Endothelial cell (in vitro differentiated cells): ENCODE measurements around the gene ATRNL1. TPM values are rescaled to one million over a fixed set of nuclear protein-coding genes. Genes with fewer than 3 reads are reported as not detected.

Experiments used
- DNase-seq: peaks from one replicate; pipeline ENCODE4 v3.0.0; 2021; ENCODE audit warnings: low spot score
- H3K27ac Mint-ChIP-seq: one replicate; pipeline ENCODE4 v1.8.0; 2021; ENCODE audit warnings: mixed read lengths, inconsistent platforms; ENCODE audit not compliant: unreplicated experiment
- H3K27me3 Mint-ChIP-seq: one replicate; pipeline ENCODE4 v1.8.0; 2021; ENCODE audit warnings: mild to moderate bottlenecking, moderate library complexity, mixed read lengths, inconsistent platforms; ENCODE audit not compliant: unreplicated experiment
- H3K36me3 Mint-ChIP-seq: one replicate; pipeline ENCODE4 v1.8.0; 2021; ENCODE audit warnings: mild to moderate bottlenecking, low read depth, mixed read lengths, inconsistent platforms; ENCODE audit not compliant: unreplicated experiment
- H3K4me1 Mint-ChIP-seq: one replicate; pipeline ENCODE4 v1.8.0; 2021; ENCODE audit warnings: mild to moderate bottlenecking, mixed read lengths, inconsistent platforms; ENCODE audit not compliant: unreplicated experiment
- H3K4me3 Mint-ChIP-seq: one replicate; pipeline ENCODE4 v1.8.0; 2021; ENCODE audit warnings: mild to moderate bottlenecking, mixed read lengths, inconsistent platforms; ENCODE audit not compliant: unreplicated experiment
- H3K9me3 Mint-ChIP-seq: one replicate; pipeline ENCODE4 v1.8.0; 2021; ENCODE audit warnings: mixed read lengths, inconsistent platforms; ENCODE audit not compliant: unreplicated experiment
- CTCF ChIP-seq: fragments of 200-600 bp; sonication (generic); IDR thresholded peaks from one replicate; pipeline ENCODE4 v1.5.0; 2021; ENCODE audit warnings: antibody characterized with exemption; ENCODE audit not compliant: unreplicated experiment
- total RNA-seq: library from RNA; stranded (reverse); fragmentation: NEBNext Ultra II Directional; extraction: Animal tissue kit (Norgen Biotek cat#: 25700); gene quantifications from one replicate; pipeline ENCODE4 v1.2.1, GENCODE V29; 2021; ENCODE audit not compliant: unreplicated experiment

Gene ATRNL1
- total RNA-seq, 1 donor from 2014 or later: 32.5 TPM

- Mint-ChIP-seq H3K27me3 (peaks cover 2% of the 10 kb centered on the region), H3K27ac (no peak overlapping the region), H3K36me3 (no peaks in the 10 kb centered on the region), H3K9me3 (no peaks in the 10 kb centered on the region), H3K4me3 (no peak overlapping the region), H3K4me1 (no peaks in the 10 kb centered on the region)
- TF ChIP-seq CTCF: no peak
- no peak for DNase-seq
Measured at GRCh38 chr10:115982076-115982475, 888.9 kb downstream of the ATRNL1 start.

- H3K36me3 Mint-ChIP-seq: no peaks in the 10 kb centered on the region
- no peak overlapping the region for H3K4me3 Mint-ChIP-seq
- TF ChIP-seq CTCF: no peak
- H3K9me3 Mint-ChIP-seq: no peaks in the 10 kb centered on the region
- no peaks in the 10 kb centered on the region for H3K4me1 Mint-ChIP-seq
- H3K27ac Mint-ChIP-seq: no peak overlapping the region
- no peak for DNase-seq
- peaks cover 2% of the 10 kb centered on the region for H3K27me3 Mint-ChIP-seq
Measured at GRCh38 chr10:115982526-115982925, 889.4 kb downstream of the ATRNL1 start.

GRCh38 chr10:115985786-115986185 is 892.6 kb downstream of the ATRNL1 start:
- Mint-ChIP-seq H3K9me3 (no peaks in the 10 kb centered on the region), H3K27ac (no peak overlapping the region), H3K4me1 (no peaks in the 10 kb centered on the region), H3K27me3 (no peaks in the 10 kb centered on the region), H3K36me3 (no peaks in the 10 kb centered on the region), H3K4me3 (no peak overlapping the region)
- TF ChIP-seq CTCF: no peak
- DNase-seq: no peak

GRCh38 chr10:115988380-115988779 is 895.2 kb downstream of the ATRNL1 start:
- Mint-ChIP-seq H3K27ac (no peak overlapping the region), H3K36me3 (no peaks in the 10 kb centered on the region), H3K9me3 (no peaks in the 10 kb centered on the region), H3K27me3 (no peaks in the 10 kb centered on the region), H3K4me1 (no peaks in the 10 kb centered on the region), H3K4me3 (no peak overlapping the region)
- DNase-seq: no peak
- TF ChIP-seq CTCF: no peak

GRCh38 chr10:115989621-115990020 is 896.5 kb downstream of the ATRNL1 start:
- Mint-ChIP-seq H3K4me1 (no peaks in the 10 kb centered on the region), H3K9me3 (no peaks in the 10 kb centered on the region), H3K4me3 (no peak overlapping the region), H3K27me3 (no peaks in the 10 kb centered on the region), H3K36me3 (no peaks in the 10 kb centered on the region), H3K27ac (no peak overlapping the region)
- no peak for DNase-seq
- TF ChIP-seq CTCF: no peak
